SH-SY5Y (cell line): ENCODE data around the gene CFAP97D2.

Source experiments
- GATA2 ChIP-seq: IDR thresholded peaks from 2 replicates; pipeline ENCODE4 v1.6.1; 2011; ENCODE audit warnings: mild to moderate bottlenecking, low read depth, low read length
- GATA3 ChIP-seq: IDR thresholded peaks from 2 replicates; pipeline ENCODE4 v1.6.1; 2011; ENCODE audit warnings: low read depth, mild to moderate bottlenecking, low read length, moderate library complexity

CFAP97D2 gene

DNA sequence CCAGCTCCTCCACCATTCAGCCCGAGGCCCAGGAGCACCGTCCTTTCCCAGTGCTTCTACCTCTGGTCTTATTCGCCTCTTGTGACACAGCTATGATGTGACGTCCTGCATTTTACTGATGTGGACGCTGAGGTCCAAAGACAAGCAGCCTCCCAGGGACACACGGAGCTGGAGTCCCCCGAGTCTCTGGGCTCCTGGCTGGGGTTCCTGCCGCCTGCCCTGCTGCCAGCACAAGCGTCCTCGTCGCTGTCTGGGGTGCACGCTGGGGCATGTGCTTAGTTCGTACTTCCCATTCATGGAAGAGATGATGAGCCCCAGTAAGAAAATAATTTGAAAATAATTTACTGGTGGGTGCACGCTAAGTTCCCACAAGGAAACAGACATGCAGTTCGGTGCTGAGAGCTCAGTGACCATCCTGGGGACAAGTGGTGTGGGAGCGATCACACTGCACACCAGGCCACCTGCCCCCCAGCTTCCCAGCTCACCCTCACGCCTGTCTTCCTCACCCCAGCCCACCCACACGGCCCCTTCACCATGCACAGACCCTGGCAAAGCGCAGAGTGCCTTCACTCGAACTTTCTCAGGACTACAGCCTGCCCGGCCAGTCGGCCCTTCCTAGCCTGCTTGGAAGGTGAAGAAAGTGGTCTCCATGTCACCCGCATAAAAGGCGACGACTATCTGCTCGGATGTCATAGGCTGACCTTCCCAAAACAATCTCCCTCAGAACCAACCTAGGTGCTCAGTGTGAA, 14.2 kb upstream of the CFAP97D2 start:
- no peak for TF ChIP-seq GATA3

DNA sequence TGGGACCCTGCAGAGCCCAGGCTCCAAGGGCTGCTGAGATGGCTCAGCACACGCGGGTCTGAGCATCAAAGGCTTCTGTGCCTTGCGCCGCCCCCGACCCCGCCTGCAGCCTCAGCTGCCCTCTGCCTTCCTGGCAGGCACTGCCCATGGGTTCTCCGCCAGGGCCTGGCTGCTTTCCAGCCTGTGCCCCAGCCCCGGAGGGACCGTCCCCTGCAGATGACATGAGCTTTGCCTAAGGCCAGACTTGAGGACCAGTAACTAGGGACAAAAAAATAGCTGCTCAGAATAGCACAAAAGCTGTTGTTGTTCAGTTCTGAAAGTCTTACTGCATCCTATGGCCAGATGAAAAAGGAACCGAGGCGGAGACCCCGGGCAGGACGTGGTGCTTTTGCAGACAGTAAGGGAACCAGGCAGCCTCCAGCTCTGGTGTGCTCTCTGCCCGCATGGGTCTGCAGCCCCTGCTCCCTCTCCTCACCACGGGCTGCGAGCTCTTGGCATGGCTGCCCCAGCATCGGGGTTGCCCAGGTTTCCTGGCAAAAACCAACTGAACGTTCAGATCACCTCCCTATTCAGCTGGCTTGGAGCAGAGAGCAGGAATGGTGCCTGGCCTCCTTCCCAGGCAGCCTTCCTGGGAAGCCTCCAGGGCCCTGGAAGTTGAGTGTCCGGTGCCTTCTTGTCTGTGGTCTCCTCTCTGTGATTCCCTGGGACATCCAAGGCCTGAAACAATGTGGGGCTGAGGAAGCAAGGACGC, 12.5 kb upstream of the CFAP97D2 start:
- no peak for TF ChIP-seq GATA2
- no peak for TF ChIP-seq GATA3

DNA sequence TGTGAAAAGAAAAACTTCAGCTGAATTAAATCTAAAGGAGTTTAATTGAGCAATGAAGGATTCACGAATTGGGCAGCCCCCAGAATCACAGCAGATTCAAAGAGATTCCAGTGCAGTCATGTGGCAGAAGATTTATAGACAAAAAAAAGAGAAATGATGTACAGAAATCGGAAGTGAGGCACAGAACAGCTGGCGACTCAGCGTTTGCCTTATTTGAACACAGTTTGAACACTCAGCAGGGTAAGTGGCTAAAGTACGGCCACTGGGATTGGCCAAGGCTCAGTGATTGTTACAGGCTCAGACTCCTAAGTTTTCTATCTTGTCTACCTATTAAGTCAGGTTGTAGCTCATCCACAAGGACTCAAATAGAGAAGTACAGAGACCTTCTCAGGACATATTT, 11.6 kb upstream of the CFAP97D2 start:
- TF ChIP-seq GATA3: no peak

DNA sequence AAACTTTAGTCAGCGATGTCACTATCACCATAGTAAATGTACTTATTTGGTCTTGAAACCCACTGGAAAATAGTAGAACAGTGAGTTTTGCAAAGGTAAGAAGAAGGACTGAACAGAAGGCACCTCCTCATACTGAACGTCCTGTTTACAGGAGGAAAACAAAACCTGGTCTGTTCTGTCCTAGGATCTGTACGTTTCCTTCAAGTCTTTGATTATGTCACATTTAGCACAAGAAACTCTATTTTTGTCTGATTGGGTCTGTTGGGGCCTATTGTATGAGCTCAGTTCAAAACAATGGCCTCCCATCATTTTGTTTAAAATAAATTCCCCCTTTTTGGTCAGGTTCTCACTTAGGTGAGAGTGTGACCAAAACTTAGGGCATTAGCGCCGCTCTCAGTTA, 11.2 kb upstream of the CFAP97D2 start:
- no peak for TF ChIP-seq GATA2
- no peak for TF ChIP-seq GATA3

DNA sequence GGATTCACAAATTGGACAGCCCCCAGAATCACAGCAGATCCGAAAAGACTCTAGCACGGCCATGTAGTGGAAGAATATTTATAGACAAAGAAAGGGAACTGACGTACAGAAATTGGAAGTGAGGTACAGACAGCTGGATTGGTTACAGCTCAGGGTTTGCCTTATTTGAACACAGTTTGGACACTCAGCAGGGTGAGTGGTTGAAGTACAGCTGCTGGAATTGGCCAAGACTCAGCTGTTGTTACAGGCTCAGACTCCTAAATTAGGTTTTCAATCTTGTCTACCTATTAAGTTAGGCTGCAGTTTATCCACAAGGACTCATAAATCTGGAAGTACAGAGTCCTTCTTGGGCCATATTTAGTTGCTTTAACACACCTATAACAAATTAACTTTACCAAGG, 5.8 kb upstream of the CFAP97D2 start:
- TF ChIP-seq GATA3 (no peak), GATA2 (no peak)

DNA sequence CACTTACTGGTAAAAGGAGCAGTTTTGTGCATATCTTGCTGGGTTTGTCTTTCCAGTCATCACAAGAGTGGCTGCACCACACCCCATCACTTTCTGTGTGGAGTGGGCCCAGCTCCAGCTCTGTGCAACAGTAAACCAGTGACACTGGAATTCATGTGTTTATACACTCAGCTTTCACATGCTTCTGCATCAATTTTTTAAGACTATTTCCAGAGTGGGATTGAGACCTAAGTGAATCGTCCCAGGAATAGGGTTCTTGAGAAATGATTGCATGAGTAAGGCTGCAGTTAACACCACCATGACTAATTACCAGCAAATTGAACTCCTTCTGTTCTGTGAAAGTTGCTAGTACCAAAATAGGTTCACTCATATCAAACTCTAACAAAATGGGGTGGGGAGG, 5.3 kb upstream of the CFAP97D2 start:
- TF ChIP-seq GATA3: no peak
- TF ChIP-seq GATA2: no peak

DNA sequence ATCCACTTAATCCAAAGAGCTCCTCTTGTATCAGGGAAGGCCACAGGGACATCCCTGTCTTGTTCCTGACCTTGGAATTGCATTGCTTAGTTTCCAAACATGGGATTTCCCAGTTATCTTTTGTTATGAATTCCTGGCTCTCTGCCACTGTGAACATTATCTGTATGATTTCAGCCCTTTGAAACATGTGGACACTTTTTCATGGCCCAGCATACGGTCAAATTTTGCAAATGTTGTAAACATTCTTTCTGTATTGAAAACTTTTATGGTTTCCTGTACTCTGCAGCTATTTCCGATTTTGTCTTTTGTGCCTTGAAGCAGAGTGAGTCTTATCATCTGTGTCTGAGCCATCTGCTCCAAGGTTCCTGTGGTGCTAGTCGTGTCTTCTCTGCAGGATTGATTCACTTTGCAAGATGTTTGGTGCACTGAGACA, 4.5 kb upstream of the CFAP97D2 start:
- no peak for TF ChIP-seq GATA3
- TF ChIP-seq GATA2: no peak

DNA sequence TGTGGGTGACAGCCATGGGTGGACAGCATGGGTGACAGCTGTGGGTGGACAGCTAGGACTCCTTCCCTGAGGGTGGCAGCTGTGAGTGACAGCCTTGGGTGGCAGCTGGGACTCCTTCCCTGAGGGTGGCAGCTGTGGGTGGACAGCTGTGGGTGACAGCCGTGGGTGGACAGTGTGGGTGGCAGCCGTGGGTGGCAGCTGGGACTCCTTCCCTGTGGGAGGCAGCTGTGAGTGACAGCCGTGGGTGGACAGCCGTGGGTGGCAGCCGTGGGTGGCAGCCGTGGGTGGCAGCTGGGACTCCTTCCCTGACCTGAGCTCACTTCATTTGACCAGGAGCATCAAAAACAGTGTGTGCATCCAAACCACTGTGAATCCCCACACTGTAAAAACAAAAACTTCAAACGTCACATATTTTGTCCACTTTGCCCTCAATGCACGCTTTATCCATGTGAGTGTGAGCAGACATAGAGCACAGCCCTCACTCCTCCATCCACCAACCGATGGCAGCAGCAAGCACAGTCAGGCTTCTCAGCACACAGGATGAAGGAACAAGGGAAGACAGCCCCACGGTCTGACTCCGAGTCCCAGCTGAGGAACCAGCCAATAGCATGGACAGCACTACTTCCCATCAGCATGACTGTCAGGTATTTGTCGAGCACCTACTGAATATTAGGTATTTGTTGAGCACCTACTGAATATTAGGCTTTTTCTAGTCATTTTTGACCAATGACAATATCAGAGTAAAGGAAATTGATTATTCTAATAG, 1.6 kb upstream of the CFAP97D2 start:
- TF ChIP-seq GATA3 (no peak), GATA2 (no peak)

DNA sequence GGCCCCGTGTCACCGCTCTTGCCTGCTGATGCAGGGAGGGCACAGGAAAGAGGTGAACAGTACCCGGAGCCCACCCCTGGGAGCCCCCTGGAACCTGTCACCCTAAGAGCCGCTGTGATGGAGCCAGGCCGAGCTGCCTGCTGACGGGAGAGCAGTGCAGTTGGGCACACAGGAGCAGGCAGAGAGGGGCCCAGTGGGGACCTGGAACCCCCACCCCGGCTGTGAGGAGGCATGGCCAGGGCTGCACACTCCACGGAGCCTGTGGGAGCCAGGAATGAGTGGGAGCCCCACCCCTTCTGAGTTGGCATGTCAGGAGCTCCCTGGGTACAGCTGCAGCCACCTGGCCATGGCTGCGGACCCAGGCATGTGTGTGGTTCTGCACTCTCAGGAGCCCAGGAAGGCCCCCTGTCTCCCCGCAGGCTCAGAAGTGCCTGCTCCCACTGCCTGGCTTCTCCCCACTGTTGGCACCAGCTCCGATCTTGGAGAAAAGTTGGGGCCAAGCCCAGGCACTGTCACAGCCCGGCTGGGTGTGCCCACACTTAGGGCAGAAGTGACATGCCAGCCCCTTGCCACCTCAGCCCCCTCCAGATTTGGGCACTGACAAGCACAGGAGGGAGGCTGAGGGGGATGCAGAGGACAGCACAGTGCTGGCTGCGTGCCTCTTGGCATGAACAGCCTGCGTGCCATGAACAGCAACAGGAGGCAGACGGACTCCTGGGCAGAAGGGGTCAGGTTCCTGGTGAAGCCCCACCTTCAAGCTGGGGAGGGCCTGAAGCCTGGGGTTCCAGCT, 6.3 kb downstream of the CFAP97D2 start:
- TF ChIP-seq GATA3 (no peak), GATA2 (no peak)

DNA sequence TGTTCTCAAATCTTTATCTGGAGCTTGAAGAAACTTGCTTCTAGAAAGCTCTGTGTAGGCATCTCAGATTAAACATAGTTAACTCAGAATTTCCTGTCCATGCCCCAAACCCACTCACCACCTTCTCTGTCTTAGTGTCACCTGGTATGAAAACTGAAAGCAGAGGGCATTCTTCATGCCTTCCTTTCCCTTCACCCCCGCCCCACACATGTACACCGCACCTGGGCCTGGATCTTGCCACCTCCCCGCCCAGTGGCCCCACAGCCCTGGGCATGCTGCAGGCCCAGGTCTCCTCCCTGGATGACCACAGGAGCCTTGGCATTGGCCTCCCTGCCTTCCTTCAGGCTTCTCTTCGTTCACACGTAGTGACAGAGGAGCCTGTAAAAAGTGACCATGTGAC, 15.8 kb downstream of the CFAP97D2 start:
- TF ChIP-seq GATA3 (no peak), GATA2 (no peak)

DNA sequence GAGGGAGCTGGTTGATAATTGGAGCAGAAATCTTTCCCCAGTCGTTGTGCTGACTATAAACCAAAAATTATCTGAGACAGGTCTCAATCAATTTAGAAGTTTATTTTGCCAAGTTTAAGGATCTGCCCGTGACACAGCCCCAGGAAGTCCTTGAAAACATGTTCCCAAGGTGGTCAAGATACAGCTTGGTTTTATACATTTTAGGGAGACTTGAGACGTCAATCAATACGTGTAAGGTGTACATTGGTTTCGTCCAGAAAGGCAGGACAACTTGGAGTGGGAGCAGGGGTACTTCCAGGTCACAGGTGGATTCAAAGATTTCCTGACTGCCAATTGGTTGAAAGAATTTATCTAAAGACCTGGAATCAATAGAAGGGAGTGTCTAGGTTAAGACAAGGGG, 17.6 kb downstream of the CFAP97D2 start:
- no peak for TF ChIP-seq GATA2
- no peak for TF ChIP-seq GATA3

DNA sequence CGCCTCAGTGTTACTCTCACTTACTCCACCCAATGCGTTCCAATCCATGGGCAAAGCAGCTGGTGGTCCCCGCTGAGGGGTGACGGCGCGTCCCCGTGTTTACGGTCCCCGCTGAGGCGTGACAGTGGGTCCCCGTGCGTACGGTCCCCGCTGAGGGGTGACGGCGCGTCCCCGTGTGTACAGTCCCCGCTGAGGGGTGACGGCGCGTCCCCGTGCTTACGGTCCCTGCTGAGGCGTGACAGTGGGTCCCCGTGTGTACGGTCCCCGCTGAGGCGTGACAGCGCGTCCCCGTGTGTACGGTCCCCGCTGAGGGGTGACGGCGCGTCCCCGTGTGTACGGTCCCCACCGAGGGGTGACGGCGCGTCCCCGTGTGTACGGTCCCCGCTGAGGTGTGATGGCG, 19.5 kb downstream of the CFAP97D2 start:
- TF ChIP-seq GATA2: no peak
- no peak for TF ChIP-seq GATA3

DNA sequence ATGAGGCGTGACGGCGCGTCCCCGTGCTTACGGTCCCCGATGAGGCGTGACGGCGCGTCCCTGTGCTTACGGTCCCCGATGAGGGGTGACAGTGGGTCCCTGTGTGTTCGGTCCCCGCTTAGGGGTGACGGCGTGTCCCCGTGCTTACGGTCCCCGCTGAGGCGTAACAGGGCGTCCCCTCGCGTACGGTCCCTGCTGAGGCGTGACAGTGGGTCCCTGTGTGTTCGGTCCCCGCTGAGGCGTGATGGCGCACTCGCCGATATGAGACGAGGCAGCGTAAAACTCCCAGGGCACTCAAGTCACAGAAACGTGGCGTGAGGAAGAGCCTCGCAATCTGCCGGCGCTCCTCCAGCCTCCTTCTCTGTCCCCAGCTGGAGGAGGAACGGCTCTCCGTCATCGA, 20.9 kb downstream of the CFAP97D2 start:
- TF ChIP-seq GATA3 (no peak), GATA2 (no peak)

DNA sequence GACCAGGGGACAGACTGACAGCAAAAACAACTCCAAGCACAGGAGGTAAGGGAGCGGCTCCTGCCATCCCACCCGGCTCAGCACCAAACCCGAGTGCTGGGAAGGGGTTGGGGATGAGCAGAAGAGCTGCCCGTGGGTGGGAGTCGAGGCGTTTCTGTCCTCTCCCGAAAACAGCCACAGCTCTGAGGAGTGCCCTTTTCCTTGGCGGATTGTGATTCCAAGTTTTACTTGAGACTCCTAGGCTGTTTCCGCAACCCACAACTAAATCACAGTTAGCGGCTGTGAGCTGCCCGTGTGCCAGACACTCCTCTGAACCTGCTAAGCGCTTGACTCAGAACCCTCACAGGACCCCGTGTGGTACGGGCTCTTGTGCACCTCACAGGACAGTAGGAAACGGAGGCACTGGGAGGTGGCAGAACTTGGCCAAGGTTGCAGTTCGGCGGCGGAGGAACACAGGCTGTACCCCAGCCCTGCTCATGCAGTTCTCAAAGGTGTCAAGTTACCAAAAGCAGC, 21.4 kb downstream of the CFAP97D2 start:
- TF ChIP-seq GATA2 (no peak), GATA3 (no peak)
